HG02642 (cell line): ENCODE data around the gene NELL1.

Experiments used
- ATAC-seq: cut with Tn5 transposase; IDR thresholded peaks from one replicate; pipeline ENCODE4 v1.9.1; 2021; ENCODE audit warnings: mild to moderate bottlenecking; ENCODE audit not compliant: unreplicated experiment, poor library complexity

NELL1 gene

DNA sequence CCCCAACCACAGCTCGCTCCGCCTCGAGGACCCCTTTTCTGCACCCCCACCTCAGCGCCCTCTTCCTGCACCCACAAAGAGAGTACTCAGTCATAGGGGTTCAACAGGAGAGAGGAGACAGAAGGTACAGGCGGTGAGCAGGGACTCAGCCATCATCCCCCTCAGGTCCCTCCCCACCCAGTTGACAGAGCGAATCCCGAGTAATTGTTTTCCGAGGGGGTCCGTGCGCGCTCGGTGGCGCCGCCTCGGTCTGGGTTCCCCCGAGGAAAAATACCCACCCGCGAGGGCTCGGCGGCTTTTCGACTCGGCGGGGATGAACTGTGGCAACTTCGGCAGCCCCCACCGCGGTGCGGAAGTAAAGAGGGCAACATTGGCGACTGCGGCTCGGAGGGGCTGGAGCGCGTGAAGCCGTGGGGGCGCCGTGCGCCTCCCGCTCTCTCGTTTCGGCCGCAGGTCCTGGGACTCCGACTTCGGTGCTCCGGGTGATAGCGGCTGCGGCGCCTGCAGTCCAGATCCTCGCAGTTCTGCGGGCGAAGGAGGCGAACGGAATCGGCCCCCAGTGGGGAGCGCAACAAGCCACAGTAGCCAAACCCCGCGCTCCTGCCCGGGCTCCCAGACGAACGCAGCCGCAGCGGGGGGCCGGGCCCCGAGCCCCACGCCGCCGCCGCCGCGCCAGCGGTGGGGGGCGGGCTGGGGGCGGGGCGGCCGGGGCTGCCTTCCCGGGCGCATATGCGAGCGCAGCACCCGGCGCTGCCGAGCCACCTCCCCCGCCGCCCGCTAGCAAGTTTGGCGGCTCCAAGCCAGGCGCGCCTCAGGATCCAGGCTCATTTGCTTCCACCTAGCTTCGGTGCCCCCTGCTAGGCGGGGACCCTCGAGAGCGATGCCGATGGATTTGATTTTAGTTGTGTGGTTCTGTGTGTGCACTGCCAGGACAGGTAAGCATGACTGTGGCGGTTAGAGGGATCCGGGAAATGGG is at the start of gene NELL1:
Gene NELL1 (plus strand): TSS at position 743 of the 976 bp plus-strand sequence.
- ATAC-seq: no peak

GRCh38 chr11:20620988-20621387 is 48.4 kb upstream of the NELL1 start:
- ATAC-seq: no peak

DNA sequence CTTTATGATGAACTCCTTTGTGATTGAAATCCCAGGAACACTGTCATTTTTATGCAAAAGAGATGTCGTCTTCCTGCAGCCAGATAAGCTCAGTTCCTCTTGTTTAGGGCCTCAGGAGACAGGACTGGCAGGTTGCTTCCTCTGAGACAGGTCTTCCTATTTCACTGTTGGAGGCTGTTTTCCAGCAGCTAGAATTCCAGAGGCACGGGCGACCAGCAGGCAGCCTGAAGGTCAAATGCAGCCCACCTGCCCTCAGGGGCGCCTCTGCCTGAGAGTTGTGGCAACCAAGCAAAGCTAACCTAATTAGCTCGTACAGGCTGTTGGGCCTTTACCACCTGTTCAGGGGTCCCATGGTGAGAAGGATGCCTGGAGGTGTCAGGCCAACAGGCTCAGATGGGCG is 47.7 kb upstream of the NELL1 start:
- no peak for ATAC-seq

GRCh38 chr11:20623252-20623651 is 46.1 kb upstream of the NELL1 start:
- ATAC-seq: no peak

DNA sequence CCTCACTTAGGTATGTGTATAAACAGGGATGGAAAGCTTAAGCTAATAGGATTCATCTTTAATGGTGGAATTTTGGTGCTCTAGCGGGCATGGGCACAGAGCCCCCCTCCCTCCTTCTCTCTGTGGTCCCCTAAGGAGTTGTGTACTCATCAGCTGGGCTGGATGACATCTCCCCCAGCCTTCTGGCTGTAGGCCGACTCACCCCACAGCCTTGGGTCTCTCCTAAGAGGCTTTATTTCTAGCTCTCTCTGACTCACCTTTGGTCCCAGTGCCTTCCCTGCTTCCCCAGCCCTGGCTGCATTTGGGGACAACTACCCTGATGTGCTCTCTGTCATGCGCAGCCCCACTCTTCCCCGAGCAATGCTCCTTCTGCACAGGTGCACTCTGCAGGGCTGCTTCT is 43.1 kb upstream of the NELL1 start:
- no peak for ATAC-seq

DNA sequence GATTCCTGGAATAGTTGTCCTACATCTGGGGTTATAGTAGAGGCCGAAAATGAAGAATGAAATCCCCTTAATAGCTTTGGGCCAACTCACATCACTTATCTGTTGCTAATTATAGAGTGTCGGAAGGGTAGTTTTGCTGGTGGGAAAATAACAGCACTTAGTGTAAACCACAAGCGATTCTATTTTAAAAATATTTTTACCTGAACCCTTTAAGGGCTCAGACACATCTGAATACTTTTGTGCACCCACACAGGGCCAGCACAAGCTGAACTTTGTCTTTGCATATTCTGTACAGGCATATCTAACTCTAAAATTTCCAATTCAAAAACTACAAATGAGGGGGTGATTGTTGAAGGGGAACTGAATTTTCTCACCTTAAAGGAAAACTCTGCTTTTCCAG is 42.4 kb upstream of the NELL1 start:
- ATAC-seq: no peak

DNA sequence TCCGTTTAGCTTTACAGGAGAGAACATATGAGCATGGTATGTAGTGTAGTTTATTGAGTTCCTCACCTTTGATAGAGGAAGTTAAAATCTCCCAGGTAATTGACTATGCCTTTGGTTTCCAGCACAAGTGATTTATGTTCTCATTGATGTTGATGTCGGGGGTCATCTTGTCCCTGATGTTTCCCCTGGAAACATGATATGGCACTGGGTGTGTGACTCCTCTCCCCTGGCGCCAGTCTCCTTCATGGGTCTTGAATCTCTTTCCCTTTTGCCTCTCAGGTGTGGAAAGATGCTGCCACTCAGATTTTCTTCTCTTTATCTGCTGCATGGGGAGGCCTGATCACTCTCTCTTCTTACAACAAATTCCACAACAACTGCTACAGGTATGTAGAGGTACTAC is 41.7 kb upstream of the NELL1 start:
- ATAC-seq: no peak

DNA sequence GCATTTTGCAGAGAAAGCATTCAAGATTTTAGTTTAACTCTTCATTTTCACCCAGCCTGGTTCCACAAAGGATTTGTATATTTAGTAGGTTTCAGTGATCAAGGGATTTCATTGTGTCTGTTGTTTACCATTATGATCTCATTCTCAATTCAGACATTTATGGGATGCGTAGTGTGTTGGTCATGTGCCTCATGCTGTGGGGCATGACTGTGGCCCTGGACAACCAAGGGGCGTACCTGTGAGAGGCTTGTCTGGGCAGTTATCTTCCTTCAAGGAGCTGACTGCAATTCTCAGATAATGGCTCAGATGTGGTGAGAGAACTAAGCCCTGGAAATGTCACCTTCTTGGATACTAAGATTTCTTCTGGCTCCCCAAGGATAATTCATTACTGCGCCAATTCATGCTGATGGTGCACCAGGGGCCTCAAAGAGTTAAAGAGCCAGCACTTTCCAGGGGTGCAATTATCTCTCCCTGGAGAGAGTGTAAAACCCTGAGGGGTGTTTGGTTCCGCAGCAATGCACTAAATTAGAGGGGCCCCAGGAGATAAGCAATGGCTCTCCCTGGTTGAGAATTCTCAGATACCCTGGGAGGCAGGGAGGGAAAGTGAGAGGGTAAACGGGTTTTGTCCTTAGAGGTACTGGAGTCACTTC is 37.7 kb upstream of the NELL1 start:
- ATAC-seq: no peak

DNA sequence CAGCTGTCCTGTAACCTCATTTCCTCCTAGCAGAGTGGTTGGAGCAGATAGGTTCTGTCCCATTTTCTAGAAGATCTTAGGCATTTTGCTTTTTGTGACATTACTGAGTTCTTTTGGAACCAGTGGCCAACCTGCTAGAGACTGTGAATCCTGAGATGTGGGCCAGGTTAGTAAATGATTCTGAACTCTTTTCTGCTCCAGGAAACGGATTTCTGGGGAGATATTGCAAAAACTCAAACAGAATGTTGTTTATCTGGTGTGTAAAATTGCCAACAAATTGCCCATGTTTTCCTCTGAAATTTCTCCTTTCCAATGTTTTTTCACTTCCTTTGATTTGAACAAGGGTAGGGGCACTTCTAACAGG is 37.2 kb upstream of the NELL1 start:
- no peak for ATAC-seq

DNA sequence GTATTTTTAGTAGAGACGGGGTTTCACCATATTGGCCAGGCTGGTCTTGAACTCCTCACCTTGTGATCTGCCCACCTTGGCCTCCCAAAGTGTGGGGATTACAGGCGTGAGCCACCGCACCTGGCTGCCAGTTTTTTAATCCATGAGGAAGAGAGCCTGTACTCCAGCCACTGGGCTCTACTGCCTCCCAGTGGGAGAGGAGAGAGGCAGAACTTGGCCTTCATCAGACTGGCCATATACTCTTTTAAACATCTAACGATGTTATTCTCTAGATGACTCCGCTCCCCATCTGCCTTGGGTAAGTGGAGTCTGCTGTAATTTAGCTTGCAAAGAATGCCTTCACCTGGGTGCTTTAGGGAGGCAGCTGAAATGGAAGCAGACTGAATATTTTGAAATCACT is 35.3 kb upstream of the NELL1 start:
- no peak for ATAC-seq

DNA sequence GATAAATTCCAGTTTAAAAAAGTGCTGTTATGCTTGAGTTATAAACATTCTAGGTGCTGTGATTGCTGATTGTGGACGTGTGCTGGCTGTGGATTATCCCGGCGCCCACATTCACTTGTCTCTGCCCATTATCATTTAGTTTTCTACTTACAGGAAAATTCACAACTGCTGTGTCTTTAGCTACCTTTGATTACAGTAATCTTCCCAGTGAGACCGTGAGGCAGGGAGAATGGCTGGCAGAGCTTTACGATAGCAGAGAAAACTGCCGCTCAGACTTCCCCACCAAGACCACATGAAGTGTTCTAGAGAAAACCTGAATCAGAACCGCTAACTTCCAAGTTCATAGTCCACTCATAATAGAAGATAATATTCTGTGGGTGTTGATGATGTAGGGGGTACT is 34.6 kb upstream of the NELL1 start:
- ATAC-seq: no peak

- ATAC-seq: no peak
Measured at GRCh38 chr11:20638074-20638473, 31.3 kb upstream of the NELL1 start.

DNA sequence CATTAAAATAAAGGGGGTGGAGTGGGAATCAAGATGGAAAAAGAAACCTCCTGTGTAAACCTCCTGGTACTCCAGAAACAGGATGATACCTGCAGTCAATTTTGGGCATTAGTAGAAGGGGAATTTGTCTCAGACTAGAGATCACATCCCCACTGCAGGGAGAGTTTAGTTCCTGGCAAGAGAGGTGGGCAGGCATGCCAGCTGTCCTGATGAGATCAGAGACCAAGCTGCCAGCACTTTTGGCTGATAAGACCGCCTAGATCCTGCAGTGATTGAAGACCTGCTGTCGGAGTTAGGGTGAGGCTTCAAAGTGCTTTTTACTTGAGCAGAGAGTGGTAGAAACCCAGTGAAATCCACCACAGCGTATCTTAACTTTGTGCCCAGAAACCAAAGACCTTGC is 29.7 kb upstream of the NELL1 start:
- ATAC-seq: no peak

DNA sequence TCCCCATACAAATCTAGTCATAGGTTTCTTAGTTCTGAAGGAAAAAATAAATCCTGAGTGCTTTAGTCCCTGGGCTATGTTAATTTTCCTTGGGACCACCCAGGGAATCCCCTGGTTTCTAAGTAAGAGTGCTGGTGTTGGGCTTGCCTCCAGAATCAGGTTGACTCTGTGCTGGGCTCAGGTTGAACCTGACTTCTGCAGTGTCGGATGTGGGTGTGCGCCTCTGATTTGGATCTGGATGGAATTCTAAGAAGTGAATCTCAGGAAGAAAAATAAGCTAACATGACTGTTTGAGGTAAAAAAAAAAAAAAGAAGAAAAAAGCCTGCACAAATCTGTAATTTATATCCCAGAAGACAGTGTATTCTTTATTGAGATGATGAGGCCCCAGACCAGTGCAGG is 29.0 kb upstream of the NELL1 start:
- ATAC-seq: no peak

DNA sequence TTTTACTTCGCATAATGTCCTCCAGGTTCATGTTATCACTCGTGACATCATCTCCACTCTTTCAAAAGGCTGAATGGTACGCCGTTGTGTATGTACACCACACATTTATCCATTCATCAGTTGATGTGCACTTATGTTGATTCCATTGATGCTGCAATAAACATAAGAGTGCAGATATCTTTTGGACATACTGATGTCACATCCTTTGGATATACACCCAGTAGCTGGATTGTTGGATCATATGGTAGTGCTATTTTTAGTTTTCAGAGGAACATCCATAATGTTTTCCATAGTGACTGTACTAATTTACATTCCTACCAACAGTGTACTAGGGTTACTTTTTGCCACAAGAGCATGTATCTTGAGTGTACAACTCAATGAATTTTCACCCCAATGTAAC is 25.0 kb upstream of the NELL1 start:
- no peak for ATAC-seq

- no peak for ATAC-seq
Measured at GRCh38 chr11:20647976-20648565, 21.3 kb upstream of the NELL1 start.

DNA sequence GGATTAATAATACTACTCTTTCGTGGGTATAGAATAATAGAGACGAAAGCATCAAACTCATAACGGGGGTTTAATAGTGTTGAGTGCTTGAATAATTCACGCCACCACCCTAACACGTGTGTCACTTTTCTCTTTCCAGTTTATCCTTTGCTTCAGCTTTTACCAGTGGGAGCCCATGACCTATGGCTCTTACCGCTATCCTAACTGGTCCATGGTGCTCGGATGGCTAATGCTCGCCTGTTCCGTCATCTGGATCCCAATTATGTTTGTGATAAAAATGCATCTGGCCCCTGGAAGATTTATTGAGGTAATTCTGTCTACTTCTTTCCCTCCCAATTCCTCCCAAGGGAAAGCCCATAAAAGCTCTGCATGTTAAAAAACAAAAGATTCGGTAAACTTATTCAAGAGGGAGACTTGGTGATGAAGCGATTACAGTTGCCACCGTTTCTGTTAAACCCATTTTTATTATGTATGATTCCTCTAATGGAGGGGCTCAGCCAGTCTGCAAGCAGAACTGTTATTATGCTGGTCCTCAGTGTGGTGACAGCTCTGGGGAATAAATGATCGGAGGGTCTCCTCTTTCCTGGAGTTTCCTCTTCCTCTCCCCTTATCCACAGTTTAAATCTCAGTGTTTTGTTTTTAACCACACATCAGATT is 17.1 kb upstream of the NELL1 start:
- no peak for ATAC-seq

DNA sequence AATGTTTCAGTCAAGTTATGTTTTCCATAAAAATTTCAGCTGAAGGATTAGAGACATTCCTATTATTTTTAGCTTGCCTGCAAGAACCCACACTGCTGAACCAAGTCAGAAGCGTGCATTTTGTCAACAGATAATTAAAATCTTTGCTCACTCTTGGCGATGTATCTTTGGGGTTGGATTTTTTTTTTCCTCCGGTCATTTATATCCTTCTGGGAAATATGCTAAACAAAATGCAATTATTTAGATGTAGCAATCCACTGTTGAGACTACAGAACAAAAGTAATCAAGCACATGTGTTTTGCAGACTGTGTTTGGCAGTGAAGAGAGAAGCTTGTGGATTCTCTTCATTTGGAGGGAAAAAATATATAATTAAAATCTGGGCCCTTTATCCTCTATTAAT is 15.3 kb upstream of the NELL1 start:
- no peak for ATAC-seq

GRCh38 chr11:20656901-20657300 is 12.5 kb upstream of the NELL1 start:
- ATAC-seq: no peak

DNA sequence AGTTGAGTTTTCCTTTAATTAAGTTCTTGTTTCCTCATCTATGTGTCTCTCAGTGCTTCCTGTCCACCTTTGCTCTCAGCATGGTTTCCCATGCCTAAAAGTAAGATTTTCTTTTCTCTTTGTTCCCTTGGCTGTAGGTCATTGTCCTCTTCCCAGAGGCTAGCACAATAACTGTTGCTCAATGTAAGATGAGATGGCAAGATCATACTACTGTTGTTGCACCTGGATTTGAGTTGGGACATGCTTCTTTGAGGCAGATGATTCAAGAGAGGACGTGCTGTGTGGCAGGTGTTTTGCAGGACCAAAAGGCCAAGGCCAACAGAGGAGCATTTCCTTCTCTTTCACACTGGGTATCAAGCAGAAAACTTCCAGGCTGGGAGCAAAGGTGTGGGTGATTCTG is 11.3 kb upstream of the NELL1 start:
- ATAC-seq: no peak

- ATAC-seq: no peak
Measured at GRCh38 chr11:20661445-20661844, 7.9 kb upstream of the NELL1 start.
